Amniotic epithelial cell (primary cell): ENCODE measurements around the gene LRCH1.

Experiments used
- DNase-seq: peaks from one replicate; pipeline ENCODE4 v3.0.0-alpha.2; 2010; ENCODE audit warnings: low read depth

LRCH1 gene

GRCh38 chr13:46615888-46616531 is 63.0 kb downstream of the LRCH1 start:
- peak; percentile 62 for DNase-seq

- DNase-seq, result no peak
These were observed 64.3 kb downstream of the LRCH1 start for GRCh38 chr13:46617229-46617721.

GRCh38 chr13:46617885-46618284 is 64.9 kb downstream of the LRCH1 start:
- no peak for DNase-seq

GRCh38 chr13:46618694-46619254 is 65.8 kb downstream of the LRCH1 start:
- no peak for DNase-seq

DNA sequence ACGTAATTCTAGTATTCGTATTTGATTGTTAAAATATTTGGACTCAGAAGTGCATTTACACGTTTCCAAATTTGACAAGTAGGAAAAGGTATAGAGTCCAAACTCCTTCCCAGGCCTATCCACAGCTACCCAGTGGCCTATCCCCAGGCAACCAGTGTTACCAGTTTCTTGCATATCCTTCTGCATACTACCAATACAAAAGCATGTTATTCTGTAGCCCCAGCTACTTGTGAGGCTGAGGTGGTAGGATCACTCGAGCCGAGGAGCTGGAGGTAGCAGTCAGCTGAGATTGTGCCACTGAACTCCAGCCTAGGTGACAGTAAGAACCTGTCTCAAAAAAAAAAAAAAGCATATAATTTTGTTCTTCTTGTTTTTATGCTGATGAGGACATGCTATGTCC is 67.1 kb downstream of the LRCH1 start:
- no peak for DNase-seq

- DNase-seq, result no peak
These were observed 67.5 kb downstream of the LRCH1 start for GRCh38 chr13:46620471-46620870.

GRCh38 chr13:46621133-46621532 is 68.2 kb downstream of the LRCH1 start:
- DNase-seq, result no peak

- DNase-seq, result no peak
These were observed 69.0 kb downstream of the LRCH1 start for GRCh38 chr13:46621792-46622629.

DNA sequence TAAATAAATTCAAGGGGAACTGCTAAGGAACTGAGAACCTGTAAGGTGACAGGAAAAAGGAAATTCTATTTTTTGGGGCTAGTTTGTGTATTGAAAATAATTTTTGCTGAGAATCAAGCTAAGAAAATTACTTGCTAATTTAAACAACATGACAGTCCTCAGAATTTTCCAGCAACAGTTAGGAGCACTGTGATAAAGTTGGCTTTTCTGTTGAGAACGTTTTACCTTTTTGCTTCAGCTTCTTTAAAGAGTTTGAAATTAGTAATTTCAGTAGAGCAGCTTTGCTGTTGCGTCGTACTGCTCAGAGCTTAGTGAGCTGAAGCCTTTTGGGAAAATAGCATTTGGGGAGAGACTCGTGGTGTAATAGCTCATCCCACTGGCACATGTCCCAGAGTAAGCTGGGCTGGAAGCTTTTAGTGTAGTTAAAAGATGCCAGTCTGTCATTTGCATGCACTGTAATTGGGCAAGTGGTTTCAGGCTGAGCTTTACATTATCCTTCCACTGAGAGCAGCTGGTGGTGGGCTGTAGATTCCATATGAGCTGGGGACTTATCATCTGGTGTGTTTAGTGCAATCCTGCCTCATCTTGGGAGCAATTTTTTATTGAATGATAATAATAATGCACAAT is 69.8 kb downstream of the LRCH1 start:
- peak; percentile 79 for DNase-seq

DNA sequence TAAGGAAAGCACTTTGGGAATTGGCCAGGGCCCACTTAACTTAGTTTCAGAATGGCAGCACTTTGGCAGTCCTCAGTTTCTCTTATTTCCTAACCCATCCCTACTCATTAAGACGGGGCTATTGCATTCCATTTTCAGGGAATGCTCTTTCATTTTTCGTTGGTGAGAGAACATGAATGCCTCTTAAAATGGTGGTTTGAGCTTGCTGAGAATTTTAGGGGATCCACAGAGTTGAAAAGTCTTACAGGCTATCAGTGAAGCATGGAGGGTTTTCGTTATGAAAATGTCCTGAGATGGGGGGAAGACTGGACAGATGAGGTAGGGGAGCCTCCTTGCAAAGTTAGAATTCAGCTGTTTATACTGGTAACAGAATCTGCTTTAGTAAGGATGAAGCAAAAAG is 71.4 kb downstream of the LRCH1 start:
- no peak for DNase-seq

GRCh38 chr13:46624821-46625220 is 71.9 kb downstream of the LRCH1 start:
- DNase-seq, result no peak

DNA sequence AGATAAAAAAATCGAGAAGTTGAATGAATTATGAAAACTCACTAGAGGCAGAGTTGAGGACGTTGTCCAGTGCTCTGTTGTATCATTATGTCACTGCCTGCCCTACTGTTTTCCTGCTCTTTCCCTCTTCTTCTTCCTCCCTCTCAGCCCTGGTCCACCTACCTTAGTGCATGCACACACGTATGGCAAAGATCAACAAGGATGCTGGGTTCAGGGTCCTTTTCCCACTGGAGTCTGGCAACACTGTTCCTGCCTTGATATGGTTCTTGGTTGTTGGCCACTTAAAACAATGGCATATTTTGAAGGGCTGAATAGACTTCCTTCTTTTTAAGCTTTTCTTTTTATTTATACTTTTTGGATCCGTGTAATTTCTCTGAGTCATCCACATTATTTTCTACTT is 74.5 kb downstream of the LRCH1 start:
- no peak for DNase-seq

DNA sequence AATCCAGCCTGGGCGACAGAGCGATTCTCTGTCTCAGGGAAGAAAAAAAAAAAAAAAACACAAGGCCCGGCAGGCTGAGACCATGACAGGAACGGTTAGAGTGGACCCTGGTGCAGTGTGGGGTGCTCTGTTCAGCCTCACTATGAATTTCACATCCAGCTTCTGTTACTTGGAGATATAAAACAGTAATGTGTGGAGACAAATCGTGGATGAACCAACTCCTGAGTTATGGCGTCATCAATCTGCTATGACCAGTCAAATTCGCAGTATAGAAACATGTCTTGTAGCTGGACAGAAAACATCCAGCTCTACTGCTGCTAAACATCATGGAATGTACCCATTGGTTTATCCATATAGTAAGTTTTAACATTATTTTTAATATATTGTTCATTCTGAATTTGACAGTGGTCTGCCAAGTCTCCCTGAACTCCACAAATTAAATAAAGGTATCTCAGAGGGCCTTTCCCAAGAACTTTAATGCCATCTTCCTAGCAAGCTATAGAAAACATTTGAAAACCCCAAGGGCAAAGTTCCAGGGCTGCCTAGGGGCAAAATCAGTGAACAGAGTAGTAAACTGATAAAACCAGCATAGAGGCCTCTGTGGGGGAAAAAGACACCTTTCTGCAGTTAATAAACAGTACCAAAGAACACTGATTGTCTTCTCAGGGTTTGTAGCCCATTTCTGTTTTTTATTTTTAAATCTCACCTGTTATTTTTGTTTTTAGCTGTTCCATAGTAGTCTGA is 75.8 kb downstream of the LRCH1 start:
- no peak for DNase-seq

DNA sequence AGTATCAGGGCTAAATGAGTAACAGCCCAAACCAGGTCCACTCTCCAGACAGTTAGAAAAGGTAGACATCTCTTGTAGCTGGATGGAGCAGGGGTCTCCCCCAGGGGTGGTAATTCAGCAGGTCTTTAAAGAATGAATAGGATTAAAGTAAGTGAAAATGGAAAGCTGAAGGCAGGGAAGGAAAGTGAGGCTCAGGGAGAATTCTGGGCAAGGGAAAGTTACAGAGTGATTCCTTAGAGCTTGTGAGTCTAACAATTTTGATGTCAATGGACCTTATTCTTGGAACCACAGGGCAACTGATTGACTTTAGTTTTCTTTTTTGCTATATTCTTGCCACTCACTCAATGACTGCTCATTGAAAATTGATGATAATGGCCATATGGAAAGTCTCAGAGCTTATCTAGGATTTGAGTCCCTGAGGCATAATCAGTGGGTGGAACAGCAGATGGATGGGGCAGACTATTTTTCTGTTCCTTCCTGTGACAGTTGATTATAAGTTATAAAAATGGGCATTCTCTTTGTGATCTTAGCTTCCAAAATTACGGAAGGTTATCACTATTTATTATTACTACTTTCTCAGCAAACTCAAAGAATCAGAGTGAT is 76.9 kb downstream of the LRCH1 start:
- no peak for DNase-seq

- no peak for DNase-seq
These were observed 77.6 kb downstream of the LRCH1 start for GRCh38 chr13:46630431-46631178.

DNA sequence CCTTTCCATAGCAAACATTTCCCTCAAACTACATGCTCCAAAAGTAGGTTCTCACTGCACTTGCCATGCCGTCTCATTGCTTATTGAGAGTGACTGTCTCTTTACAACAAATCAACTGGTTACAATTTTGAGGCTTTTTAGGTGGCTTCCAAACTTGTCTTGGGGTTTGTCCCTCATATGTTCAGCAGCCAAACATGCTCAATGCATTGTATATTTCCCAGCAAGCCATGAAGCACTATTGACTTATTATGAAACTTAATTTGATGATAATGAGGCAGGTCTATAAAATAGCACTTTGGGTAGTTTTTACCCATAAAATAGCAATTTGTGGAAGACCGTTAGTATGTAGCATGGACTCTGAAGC is 78.2 kb downstream of the LRCH1 start:
- no peak for DNase-seq

GRCh38 chr13:46632176-46632575 is 79.2 kb downstream of the LRCH1 start:
- no peak for DNase-seq

DNA sequence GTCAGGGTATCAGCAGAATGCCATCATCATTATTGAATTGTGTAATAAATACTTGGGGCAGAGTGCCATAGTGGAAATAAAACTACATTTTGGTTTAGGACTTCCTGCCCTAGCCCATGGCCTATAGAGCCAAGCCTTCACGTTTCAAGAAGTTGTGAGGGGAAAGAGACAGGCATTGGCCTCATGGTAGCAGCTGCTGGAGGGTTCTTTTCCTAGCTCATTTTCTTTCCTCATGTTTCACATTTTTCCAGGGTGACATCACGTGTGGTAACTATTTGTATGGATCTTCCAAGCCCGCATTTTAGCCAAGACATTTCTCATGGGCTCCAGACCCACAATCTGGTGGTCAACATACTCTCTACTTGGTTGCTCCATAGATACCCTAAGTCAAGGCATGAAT is 80.4 kb downstream of the LRCH1 start:
- DNase-seq, result peak; percentile 79

DNA sequence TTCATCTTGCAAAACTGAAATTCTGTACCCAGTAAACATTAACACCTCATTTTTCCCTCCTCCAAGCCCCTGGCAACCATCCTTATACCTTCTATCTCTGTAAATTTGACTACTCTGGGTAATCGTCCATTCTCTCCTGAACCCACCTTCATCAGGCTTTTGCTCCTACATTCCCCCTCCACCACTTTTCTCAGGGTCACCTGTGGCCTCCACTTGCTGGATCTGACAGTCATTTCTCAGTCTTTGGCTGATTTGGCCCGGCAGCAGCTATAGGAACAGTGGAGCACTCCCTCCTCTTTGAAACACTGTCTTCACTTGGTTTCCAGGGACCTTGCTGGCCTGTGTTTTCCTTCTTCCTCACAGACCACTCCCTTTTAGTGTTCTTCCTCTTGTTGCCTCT is 83.5 kb downstream of the LRCH1 start:
- DNase-seq, result no peak

DNA sequence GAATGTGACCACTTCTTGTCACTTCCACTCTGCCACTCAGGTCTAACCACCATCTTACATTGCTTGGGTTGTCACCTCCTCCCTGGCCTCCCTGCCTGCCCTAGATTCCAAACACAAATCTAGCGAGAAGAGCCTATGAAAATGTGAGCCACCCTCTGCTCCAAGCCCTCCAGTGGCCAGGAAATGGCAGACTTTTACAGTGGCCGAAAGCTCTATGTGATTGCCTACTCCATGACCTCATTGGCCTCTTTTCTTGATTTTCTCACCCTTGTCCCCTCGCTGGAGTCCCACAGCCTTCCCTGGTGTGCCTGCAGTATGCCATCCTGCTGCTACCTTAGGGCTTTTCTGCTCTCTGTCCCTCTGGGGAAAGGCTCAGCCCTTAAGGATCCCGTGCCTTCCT is 84.2 kb downstream of the LRCH1 start:
- DNase-seq, result no peak

DNA sequence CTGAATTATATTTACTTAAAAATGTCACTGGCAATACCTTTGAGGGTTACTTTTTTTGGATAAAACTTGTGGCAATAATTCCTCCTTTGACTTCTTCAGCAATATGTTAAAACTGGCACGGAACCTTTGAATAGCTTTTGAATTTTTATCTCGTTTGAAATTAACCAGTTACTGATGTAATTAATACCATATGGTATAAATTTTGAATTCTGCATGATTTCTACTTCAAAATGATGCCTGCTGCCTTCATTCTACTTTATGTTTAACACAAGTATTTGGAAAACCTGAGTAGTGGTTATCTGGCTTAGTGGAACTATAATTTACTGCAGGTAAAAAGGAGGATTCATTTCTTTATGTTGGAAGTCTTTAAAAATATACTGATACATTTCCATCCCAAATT is 85.3 kb downstream of the LRCH1 start:
- no peak for DNase-seq
